ENCODE results near the gene UBXN10.
A peak's percentile ranks its signal among the peaks of the same experiment; 100 is the strongest.
"Not testable (repeated sequence)": the region's sequence is repeated elsewhere in the genome, so short reads cannot be mapped to it uniquely, and the experiment has no call there.

Gene UBXN10

DNA sequence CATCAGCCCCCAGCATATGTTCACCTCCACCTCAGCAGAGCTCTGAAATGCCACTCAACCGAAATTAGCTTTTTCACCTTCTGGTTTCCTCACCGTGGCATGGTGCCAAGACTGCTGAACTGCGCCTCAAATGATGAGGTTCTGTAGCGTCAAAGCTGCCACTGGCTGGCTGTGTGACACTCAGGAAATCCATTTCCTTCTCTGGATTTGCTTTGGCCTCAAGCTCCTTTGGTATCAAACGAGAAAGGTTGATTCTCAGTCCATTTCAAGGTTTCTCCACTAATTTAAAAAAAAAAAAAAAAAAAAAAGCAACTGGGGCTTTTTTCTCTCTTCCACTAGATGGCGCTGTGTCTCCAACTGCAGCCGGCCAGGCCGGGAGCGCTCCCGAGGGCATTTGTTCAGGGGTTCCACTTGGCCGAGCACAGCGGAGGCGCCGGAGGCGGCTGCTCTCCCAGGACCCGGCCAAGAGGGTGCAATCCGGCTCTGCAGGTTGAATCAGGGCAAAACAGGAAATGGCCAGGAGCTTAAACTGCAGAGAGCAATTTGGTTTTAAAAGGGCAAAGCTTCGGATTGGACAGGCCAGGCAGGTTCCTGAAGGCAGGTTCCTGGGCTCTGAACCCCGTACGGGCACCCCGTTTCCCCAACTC, 26.9 kb downstream of the UBXN10 start:
- TF ChIP-seq, protein P1, sequence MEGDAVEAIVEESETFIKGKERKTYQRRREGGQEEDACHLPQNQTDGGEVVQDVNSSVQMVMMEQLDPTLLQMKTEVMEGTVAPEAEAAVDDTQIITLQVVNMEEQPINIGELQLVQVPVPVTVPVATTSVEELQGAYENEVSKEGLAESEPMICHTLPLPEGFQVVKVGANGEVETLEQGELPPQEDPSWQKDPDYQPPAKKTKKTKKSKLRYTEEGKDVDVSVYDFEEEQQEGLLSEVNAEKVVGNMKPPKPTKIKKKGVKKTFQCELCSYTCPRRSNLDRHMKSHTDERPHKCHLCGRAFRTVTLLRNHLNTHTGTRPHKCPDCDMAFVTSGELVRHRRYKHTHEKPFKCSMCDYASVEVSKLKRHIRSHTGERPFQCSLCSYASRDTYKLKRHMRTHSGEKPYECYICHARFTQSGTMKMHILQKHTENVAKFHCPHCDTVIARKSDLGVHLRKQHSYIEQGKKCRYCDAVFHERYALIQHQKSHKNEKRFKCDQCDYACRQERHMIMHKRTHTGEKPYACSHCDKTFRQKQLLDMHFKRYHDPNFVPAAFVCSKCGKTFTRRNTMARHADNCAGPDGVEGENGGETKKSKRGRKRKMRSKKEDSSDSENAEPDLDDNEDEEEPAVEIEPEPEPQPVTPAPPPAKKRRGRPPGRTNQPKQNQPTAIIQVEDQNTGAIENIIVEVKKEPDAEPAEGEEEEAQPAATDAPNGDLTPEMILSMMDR (conservative IDR thresholded peaks at IDR 0.05), result peak; percentile 81
- TF ChIP-seq ZFX (IDR thresholded peaks at IDR 0.05), result no peak
- H3K27ac ChIP-seq, result peak overlapping the region; percentile 21; the same call in 1 of the 2 replicates

DNA sequence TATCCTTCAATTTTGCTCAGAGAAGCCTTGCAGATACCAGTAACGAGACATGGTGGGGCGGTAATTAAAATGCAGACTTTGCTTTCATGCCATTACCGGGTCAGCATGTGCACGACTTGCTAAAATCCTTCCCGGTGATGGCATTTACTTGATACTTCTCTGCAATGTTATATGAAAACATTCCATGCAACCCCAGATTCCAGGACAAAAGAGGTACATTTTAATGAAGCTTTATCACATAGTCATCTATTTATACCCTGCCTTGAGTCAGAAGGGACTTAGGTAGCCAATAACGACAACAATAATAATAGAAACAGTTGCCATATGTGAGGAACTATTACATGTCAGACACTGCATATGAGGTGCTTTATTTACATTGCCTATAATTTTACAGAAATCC, 29.8 kb downstream of the UBXN10 start:
- H3K27ac ChIP-seq, result no peak overlapping the region
- no peak for TF ChIP-seq ZFX (IDR thresholded peaks at IDR 0.05)
- TF ChIP-seq, protein P1 (conservative IDR thresholded peaks at IDR 0.05), result no peak

DNA sequence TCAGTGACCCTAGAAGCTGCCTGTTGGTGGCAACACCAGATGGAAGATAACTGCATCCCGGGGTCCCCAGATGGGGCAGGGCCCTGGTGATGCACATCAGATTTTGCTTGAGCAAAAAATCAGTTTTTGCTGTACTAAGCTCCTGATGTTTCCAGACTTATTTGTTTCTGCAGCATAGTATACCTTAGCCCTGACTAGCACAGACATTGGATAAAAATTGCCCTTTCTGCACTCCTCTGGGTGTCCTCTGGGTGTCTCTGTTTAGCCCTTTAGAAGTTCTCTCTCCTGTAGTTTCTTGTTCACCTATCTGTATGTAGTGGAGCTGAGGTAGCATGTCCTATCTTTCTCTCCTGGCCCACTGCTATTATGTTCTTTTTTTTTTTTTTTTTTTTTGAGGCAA, 30.7 kb downstream of the UBXN10 start:
- no peak overlapping the region for H3K27ac ChIP-seq
- TF ChIP-seq ZFX (IDR thresholded peaks at IDR 0.05), result no peak
- TF ChIP-seq, protein P1 (conservative IDR thresholded peaks at IDR 0.05), result peak; percentile 62

DNA sequence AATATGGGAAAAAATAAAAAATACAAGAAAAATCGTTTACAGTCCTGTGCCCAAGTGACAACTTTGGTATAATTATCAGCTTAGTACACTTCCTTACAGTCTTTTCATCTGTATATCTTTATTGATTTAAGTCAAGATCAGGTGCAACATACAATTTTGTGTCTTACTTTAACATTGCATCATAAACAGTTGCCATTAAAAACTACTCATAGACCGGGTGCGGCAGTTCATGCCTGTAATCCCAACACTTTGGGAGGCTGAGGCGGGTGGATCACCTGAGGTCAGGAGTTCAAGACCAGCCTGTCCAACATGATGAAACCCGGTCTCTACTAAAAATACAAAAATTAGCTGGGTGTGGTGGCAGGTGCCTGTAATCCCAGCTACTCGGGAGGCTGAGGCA, 33.2 kb downstream of the UBXN10 start:
- not testable (repeated sequence) for H3K27ac ChIP-seq

DNA sequence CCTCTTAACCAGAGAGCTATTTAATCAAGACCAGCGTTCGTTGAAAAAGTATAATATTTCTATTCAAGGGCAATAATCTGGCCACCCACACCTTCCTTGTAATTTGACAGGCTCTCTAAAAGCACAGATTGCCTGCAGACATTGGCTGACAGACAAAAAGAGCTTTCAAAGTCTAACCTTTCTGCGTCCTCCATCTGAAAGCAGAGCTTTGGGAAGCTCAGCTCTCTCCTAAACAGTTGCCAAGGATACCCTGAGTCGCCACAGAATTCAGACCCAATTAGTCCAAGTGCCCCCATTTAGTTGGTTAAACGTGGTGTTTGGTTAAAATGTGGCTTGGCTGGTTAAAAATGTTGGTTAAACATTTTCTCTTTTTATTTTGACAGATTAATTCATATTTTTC, 34.1 kb downstream of the UBXN10 start:
- no peak overlapping the region for H3K27ac ChIP-seq
- TF ChIP-seq ZFX (IDR thresholded peaks at IDR 0.05), result no peak
- TF ChIP-seq, protein P1 (conservative IDR thresholded peaks at IDR 0.05), result no peak

DNA sequence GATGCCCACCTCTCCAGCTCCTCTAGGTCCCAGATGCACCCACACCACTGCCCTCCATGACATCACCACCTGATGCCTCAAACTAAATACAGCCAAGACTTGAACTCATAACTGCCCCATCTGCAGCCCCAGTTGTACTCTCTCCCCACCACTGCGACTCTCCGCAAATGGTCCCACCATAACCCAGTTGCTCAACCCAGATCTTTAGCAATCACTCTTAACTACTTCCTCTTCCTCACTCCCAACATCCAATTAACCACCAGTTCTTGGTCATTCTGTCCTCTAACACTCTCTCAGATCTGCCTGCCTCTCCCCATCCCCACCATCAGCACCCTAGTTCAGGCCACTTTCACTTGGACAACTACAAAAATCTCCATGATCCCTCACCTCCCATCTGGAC, 37.2 kb downstream of the UBXN10 start:
- no peak for TF ChIP-seq ZFX (IDR thresholded peaks at IDR 0.05)
- TF ChIP-seq, protein P1 (conservative IDR thresholded peaks at IDR 0.05), result no peak
- no peak overlapping the region for H3K27ac ChIP-seq

DNA sequence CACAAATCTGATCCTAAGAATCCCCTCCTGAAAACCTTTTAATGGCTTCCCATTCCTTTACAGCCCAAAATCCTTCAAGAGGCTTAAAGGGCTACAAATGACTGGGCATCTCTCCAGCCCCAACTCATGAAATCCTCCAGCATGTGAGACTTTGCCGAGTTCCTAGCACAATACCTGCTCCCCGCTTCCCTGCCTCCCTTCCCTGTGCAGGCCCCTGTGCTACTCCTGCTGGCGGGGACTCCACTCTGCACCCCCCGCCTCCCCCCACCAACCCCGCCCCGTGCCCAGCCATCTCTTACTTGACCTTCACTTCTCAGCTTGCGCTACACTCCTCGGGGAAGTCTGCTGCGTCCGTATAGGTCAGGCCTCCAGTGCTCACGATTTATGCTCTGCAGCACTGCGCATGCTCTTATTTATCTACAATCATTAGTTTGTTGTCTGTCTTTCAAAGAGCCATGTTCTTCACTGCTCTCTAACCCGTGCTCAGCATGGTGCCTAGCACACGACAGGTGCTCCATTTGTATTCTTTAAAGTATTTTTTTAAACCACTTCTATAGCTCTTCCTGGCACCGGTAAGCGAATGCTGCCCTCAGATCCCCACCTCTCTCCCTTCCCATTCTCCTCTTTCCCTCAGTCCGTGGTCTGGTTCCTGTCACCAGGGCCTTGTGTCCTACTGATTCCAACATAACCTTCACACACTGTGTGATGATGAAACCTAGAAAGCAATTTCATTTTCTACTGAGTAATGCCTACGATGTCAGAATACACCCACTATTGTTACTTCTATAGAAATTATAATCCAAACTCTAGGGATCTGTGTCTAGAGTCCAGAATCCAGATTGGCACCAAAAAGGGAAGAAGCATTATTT, 37.9 kb downstream of the UBXN10 start:
- TF ChIP-seq, protein P1 (conservative IDR thresholded peaks at IDR 0.05), result no peak
- TF ChIP-seq ZFX (IDR thresholded peaks at IDR 0.05), result no peak
- no peak overlapping the region for H3K27ac ChIP-seq
